ENCODE data around the gene SNRNP200. TPM values are rescaled to one million over a fixed set of nuclear protein-coding genes. Genes with fewer than 3 reads are reported as not detected.
A peak's percentile ranks its signal among the peaks of the same experiment; 100 is the strongest.

The SNRNP200 gene
- total RNA-seq, 1 donor from 2014 or later, result 192 TPM

GRCh38 chr2:96240341-96241038, 64.9 kb downstream of the SNRNP200 start:
- DNase-seq (ENCODE audit: low spot score), result no peak
- Mint-ChIP-seq H3K9me3 (peaks cover 2% of the 10 kb centered on the region), H3K36me3 (ENCODE audit: low read depth) (peaks cover 4% of the 10 kb centered on the region), H3K27me3 (ENCODE audit: insufficient read depth) (no peaks in the 10 kb centered on the region), H3K4me1 (ENCODE audit: low read depth) (peaks cover 37% of the 10 kb centered on the region), H3K4me3 (no peak overlapping the region), H3K27ac (peak overlapping the region; percentile 67)
- intact Hi-C loops (cut with micrococcal nuclease), result no loop called here

DNA sequence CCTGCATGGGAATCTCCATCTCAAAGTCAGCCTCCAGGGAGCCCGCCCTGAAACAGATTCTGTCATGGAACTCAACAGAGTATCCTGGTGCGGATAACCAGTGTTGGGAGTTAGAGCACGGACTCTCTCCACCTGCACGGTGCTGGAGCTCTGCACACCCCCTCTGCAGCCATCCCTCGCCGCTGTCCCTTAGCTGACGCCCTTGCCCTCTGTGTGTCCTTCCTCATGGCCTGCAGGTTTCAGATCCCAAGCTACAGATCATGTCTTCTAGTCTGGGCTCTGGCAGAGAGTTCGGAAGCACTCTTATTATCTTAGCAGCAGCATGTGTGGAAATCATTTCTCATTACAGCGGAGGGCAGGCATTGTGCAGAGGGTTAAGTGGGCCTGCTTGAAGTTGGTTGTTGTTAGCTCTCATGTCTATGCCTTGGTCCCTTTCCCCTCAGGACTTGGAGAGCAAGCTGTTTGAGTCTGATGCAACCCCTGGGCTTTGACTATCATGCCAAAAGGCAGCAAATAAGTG, 65.5 kb downstream of the SNRNP200 start:
- no peaks in the 10 kb centered on the region for H3K9me3 Mint-ChIP-seq
- intact Hi-C loops (cut with micrococcal nuclease), result no loop called here
- H3K4me1 Mint-ChIP-seq (ENCODE audit: low read depth), result peaks cover 33% of the 10 kb centered on the region
- no peak for DNase-seq (ENCODE audit: low spot score)
- H3K36me3 Mint-ChIP-seq (ENCODE audit: low read depth), result peaks cover 2% of the 10 kb centered on the region
- no peaks in the 10 kb centered on the region for H3K27me3 Mint-ChIP-seq (ENCODE audit: insufficient read depth)
- H3K4me3 Mint-ChIP-seq, result no peak overlapping the region
- H3K27ac Mint-ChIP-seq, result no peak overlapping the region

- H3K27me3 Mint-ChIP-seq (ENCODE audit: insufficient read depth), result no peaks in the 10 kb centered on the region
- no peak overlapping the region for H3K27ac Mint-ChIP-seq
- intact Hi-C loops (cut with micrococcal nuclease), result no loop called here
- H3K4me1 Mint-ChIP-seq (ENCODE audit: low read depth), result peaks cover 28% of the 10 kb centered on the region
- peaks cover 1% of the 10 kb centered on the region for H3K36me3 Mint-ChIP-seq (ENCODE audit: low read depth)
- no peaks in the 10 kb centered on the region for H3K9me3 Mint-ChIP-seq
- no peak for DNase-seq (ENCODE audit: low spot score)
- no peak overlapping the region for H3K4me3 Mint-ChIP-seq
Observed at GRCh38 chr2:96239091-96239490, 66.3 kb downstream of the SNRNP200 start.

GRCh38 chr2:96238266-96238665, 67.1 kb downstream of the SNRNP200 start:
- peaks cover 1% of the 10 kb centered on the region for H3K36me3 Mint-ChIP-seq (ENCODE audit: low read depth)
- H3K27ac Mint-ChIP-seq, result no peak overlapping the region
- DNase-seq (ENCODE audit: low spot score), result no peak
- H3K4me1 Mint-ChIP-seq (ENCODE audit: low read depth), result peaks cover 28% of the 10 kb centered on the region
- H3K9me3 Mint-ChIP-seq, result no peaks in the 10 kb centered on the region
- no peak overlapping the region for H3K4me3 Mint-ChIP-seq
- H3K27me3 Mint-ChIP-seq (ENCODE audit: insufficient read depth), result no peaks in the 10 kb centered on the region
- intact Hi-C loops (cut with micrococcal nuclease), result no loop called here

DNA sequence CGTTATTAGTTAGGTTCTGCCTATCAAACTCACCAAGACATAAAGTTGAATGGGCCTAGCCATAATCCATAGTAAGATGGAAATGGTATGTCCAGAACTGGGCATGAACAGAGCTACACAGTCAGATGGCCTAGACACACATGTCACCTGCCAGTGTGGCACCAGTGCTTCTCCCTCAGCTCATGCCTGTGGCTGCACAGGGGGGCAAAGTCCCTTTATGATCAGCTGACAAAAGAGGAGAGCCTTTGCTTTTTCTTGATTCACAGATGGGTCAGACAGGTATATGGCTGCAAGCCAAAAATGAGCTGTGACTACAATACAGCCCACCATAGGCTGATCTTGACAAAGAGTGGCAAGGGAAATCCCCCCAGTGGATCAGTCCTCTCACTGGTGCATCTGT, 68.5 kb downstream of the SNRNP200 start:
- Mint-ChIP-seq H3K4me1 (ENCODE audit: low read depth) (peaks cover 16% of the 10 kb centered on the region), H3K27me3 (ENCODE audit: insufficient read depth) (no peaks in the 10 kb centered on the region), H3K9me3 (no peaks in the 10 kb centered on the region), H3K36me3 (ENCODE audit: low read depth) (peaks cover 1% of the 10 kb centered on the region), H3K4me3 (no peak overlapping the region), H3K27ac (no peak overlapping the region)
- DNase-seq (ENCODE audit: low spot score), result no peak
- intact Hi-C loops (cut with micrococcal nuclease), result no loop called here

DNA sequence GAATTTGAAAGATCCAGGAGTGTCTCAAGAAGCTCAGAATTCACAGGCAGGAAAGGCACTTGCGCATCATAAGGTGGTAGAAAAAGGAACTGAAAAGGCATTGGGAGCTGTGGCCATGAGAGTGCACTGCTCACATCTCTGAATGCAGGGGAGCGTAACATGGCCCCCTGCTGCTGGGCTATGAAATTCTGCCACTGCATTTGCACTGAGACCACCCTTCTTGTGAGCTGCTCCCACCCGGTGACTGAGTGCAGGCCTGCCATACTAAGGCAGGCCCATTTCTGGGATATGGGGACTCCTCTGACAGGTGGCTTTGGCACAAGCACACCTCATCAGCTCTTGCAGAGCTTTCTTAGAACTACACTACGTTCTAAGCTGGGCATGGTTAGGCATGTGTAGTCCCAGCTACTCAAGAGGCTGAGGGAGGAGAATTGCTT, 71.4 kb downstream of the SNRNP200 start:
- H3K36me3 Mint-ChIP-seq (ENCODE audit: low read depth), result no peaks in the 10 kb centered on the region

GRCh38 chr2:96233436-96233835, 71.9 kb downstream of the SNRNP200 start:
- Mint-ChIP-seq H3K9me3 (no peaks in the 10 kb centered on the region), H3K27me3 (ENCODE audit: insufficient read depth) (no peaks in the 10 kb centered on the region), H3K27ac (no peak overlapping the region), H3K4me1 (ENCODE audit: low read depth) (no peaks in the 10 kb centered on the region), H3K4me3 (no peak overlapping the region), H3K36me3 (ENCODE audit: low read depth) (no peaks in the 10 kb centered on the region)
- intact Hi-C loops (cut with micrococcal nuclease), result no loop called here
- DNase-seq (ENCODE audit: low spot score), result no peak

More for the DNA sequence above, 71.4 kb downstream of the SNRNP200 start:
- Mint-ChIP-seq H3K4me3 (no peak overlapping the region), H3K9me3 (no peaks in the 10 kb centered on the region), H3K27ac (no peak overlapping the region), H3K27me3 (ENCODE audit: insufficient read depth) (no peaks in the 10 kb centered on the region), H3K4me1 (ENCODE audit: low read depth) (no peaks in the 10 kb centered on the region)
- intact Hi-C loops (cut with micrococcal nuclease), result no loop called here
- DNase-seq (ENCODE audit: low spot score), result no peak

DNA sequence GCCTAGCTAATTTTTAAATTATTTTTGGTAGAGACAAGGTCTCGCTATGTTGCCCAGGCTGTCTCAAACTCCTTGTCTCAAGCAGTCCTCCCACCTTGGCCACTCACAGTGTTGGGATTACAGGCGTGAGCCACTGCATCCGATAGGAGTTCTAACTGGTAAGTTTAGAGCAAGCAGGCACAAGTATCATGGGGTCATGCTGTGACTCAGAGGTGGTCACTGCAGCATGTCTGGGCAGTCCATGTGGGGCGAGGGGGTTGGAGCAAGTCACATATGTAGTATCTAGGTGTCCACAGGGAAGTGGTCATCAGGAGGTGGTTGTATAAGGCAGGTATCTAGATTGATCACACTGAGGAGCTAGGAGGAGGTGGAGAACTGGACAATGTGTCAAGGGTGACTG, 74.0 kb downstream of the SNRNP200 start:
- Mint-ChIP-seq H3K4me3 (no peak overlapping the region), H3K36me3 (ENCODE audit: low read depth) (no peaks in the 10 kb centered on the region)
- intact Hi-C loops (cut with micrococcal nuclease), result no loop called here

GRCh38 chr2:96225016-96225533, 80.3 kb downstream of the SNRNP200 start:
- Mint-ChIP-seq H3K4me3 (no peak overlapping the region), H3K27ac (peak overlapping the region; percentile 83), H3K27me3 (ENCODE audit: insufficient read depth) (no peaks in the 10 kb centered on the region), H3K9me3 (no peaks in the 10 kb centered on the region), H3K4me1 (ENCODE audit: low read depth) (peaks cover 12% of the 10 kb centered on the region), H3K36me3 (ENCODE audit: low read depth) (peaks cover 1% of the 10 kb centered on the region)
- intact Hi-C loops (cut with micrococcal nuclease), result no loop called here
- DNase-seq (ENCODE audit: low spot score), result no peak

More for the DNA sequence above, 74.0 kb downstream of the SNRNP200 start:
- Mint-ChIP-seq H3K27ac (no peak overlapping the region), H3K4me1 (ENCODE audit: low read depth) (no peaks in the 10 kb centered on the region), H3K9me3 (no peaks in the 10 kb centered on the region), H3K27me3 (ENCODE audit: insufficient read depth) (no peaks in the 10 kb centered on the region)
- DNase-seq (ENCODE audit: low spot score), result no peak

Other genes with a start within 250 kb of the SNRNP200 start
- gene ADRA2B, start 189.0 kb downstream of the SNRNP200 start, total RNA-seq, result 0.12 and 0.21 TPM in 2 replicates
- 2.0 and 2.9 TPM in 2 replicates for gene ASTL, start 167.0 kb downstream of the SNRNP200 start, total RNA-seq
- gene DUSP2, start 160.1 kb downstream of the SNRNP200 start, total RNA-seq, result 494 and 500 TPM in 2 replicates
- gene STARD7, start 96.7 kb downstream of the SNRNP200 start, total RNA-seq, result 216 and 229 TPM in 2 replicates
- gene TMEM127, start 39.5 kb downstream of the SNRNP200 start, total RNA-seq, result 29.7 and 30.1 TPM in 2 replicates
- gene CIAO1, start 39.3 kb downstream of the SNRNP200 start, total RNA-seq, result 111 and 115 TPM in 2 replicates
- 52.1 and 54.5 TPM in 2 replicates for gene ITPRIPL1, start 19.8 kb upstream of the SNRNP200 start, total RNA-seq
- gene NCAPH, start 30.2 kb upstream of the SNRNP200 start, total RNA-seq, result 64.7 and 69.7 TPM in 2 replicates
- gene NEURL3, start 199.8 kb upstream of the SNRNP200 start, total RNA-seq, result 0.54 and 0.75 TPM in 2 replicates
- gene ARID5A, start 231.2 kb upstream of the SNRNP200 start, total RNA-seq, result 233 and 240 TPM in 2 replicates

Data from activated T-helper 1 cell treated with anti-CD3 and anti-CD28 coated beads, Interleukin-12 subunit alpha, Interleukin-12 subunit beta, Interleukin-2, Interleukin-4 antibody, amounts not matched to agents 30 ng/mL and 10 ng/mL and 1 ng/mL, durations not matched to agents 14 hours and 24 hours and 36 hours (primary cell).